HepG2 (cell line): Measurements from ENCODE around the gene CD83. TPM values are rescaled to one million over a fixed set of nuclear protein-coding genes. Genes with fewer than 3 reads are reported as not detected.

ENCODE experiments used
- ATAC-seq: fragments of 200-7000 bp; cut with Tn5 transposase; 3 replicates; pipeline ENCODE4 v1.9.1; 2020; ENCODE audit warnings: mild to moderate bottlenecking, moderate library complexity
- BruUV-seq: library from RNA; stranded (reverse); fragments of 400-500 nt; replicated peaks from 2 replicates; lab custom pipeline; 2021; lab: Mats Ljungman, UMichigan
- CTCF ChIA-PET: fragments of 300-600 bp; formaldehyde crosslinking; extraction: SDS; loops from one replicate; lab custom pipeline; 2021; ENCODE audit warnings: low total read pairs, inconsistent platforms, low intra/inter-chr PET ratio; lab: Yijun Ruan, JAX
- POLR2A ChIA-PET: fragments of 350-600 bp; sonication (Branson Sonifier 250); formaldehyde crosslinking; loops from one replicate; lab custom pipeline; 2020; ENCODE audit warnings: antibody characterized with exemption, inconsistent platforms; lab: Yijun Ruan, JAX
- DNase-seq: peaks from one replicate; pipeline ENCODE4 v3.0.0-alpha.2; 2015; ENCODE audit warnings: low spot score
- FAIRE-seq: peaks from 3 replicates; lab custom pipeline; 2011; peaks lifted over from hg19 to GRCh38; lab: Jason Lieb, UNC
- H2AFZ ChIP-seq: one replicate; pipeline ENCODE4 v1.6.1; 2011; ENCODE audit warnings: low read length, inconsistent platforms
- H3K27ac ChIP-seq: fragments of 300-600 bp; 3 replicates; pipeline ENCODE4 v1.8.0; 2011; ENCODE audit warnings: mixed run types, mild to moderate bottlenecking, mixed read lengths, low read length, inconsistent platforms; ENCODE audit not compliant: insufficient read depth; ENCODE audit errors: extremely low read length
- H3K27me3 ChIP-seq, 2 experiments: fragments of 200-600 bp in 1 of 2; 2 replicates in 1 of 2; 3 replicates in 1 of 2; pipeline versions ENCODE4 v1.6.0 to v1.8.0; 2011; ENCODE audit warnings: low read length in 2 of 2, mild to moderate bottlenecking in 2 of 2, moderate library complexity in 2 of 2, inconsistent platforms in 1 of 2; ENCODE audit not compliant: insufficient read depth in 2 of 2, control insufficient read depth in 1 of 2
- H3K36me3 ChIP-seq, 2 experiments: fragments of 200-600 bp in 1 of 2; replicated peaks in 1 of 2; 2 replicates in 1 of 2; 3 replicates in 1 of 2; pipeline versions ENCODE4 v1.5.1 to v1.8.0; 2011; ENCODE audit warnings: low read length in 2 of 2, inconsistent platforms in 1 of 2; ENCODE audit not compliant: insufficient read depth in 2 of 2, control insufficient read depth in 1 of 2
- H3K4me1 ChIP-seq: 2 replicates; pipeline ENCODE4 v1.5.1; 2012; ENCODE audit warnings: low read length, inconsistent platforms; ENCODE audit not compliant: insufficient read depth
- H3K4me2 ChIP-seq: 2 replicates; pipeline ENCODE4 v1.6.0; 2011; ENCODE audit warnings: low read depth, low read length, inconsistent platforms
- H3K4me3 ChIP-seq, 3 experiments: fragments of 200-600 bp in 1 of 3; sonication (generic), shearing (Covaris generic) in 1 of 3; replicated peaks in 1 of 3; 2 replicates each; pipeline ENCODE4 v1.5.1; 2011 to 2016; ENCODE audit warnings: low read length in 3 of 3, inconsistent platforms in 2 of 3, low read depth in 2 of 3, mild to moderate bottlenecking in 2 of 3, control low read depth in 1 of 3, mixed read lengths in 1 of 3; ENCODE audit not compliant: insufficient read depth in 1 of 3
- H3K79me2 ChIP-seq: one replicate; pipeline ENCODE4 v1.6.1; 2011; ENCODE audit warnings: low read length, inconsistent platforms; ENCODE audit not compliant: insufficient read depth
- H3K9ac ChIP-seq: 2 replicates; pipeline ENCODE4 v1.6.0; 2011; ENCODE audit warnings: mild to moderate bottlenecking, low read depth, low read length, inconsistent platforms; ENCODE audit not compliant: insufficient read depth
- H3K9me3 ChIP-seq: 2 replicates; pipeline ENCODE4 v1.5.1; 2012; ENCODE audit warnings: mild to moderate bottlenecking, low read length
- H4K20me1 ChIP-seq: 2 replicates; pipeline ENCODE4 v1.6.0; 2011; ENCODE audit warnings: inconsistent platforms, mild to moderate bottlenecking, low read length, moderate library complexity; ENCODE audit not compliant: insufficient read depth
- E2F5 ChIP-seq: sonication (generic); formaldehyde crosslinking; conservative IDR thresholded peaks from 2 replicates; pipeline ENCODE4 v1.4.0; 2020; ENCODE audit warnings: missing genetic modification reagents
- FOXA3 ChIP-seq: IDR thresholded peaks from 2 replicates; pipeline ENCODE4 v1.6.1; 2016; ENCODE audit warnings: missing genetic modification reagents, missing compliant biosample characterization
- KLF16 ChIP-seq, 2 experiments: sonication (generic) in 1 of 2; formaldehyde crosslinking in 1 of 2; IDR thresholded peaks; 2 replicates each; pipeline versions ENCODE4 v1.6.1 to v1.8.0; 2016 to 2023; ENCODE audit warnings: missing genetic modification reagents in 2 of 2, missing compliant biosample characterization in 1 of 2
- NFE2 ChIP-seq: sonication (generic); formaldehyde crosslinking; IDR thresholded peaks from 2 replicates; pipeline ENCODE4 v1.4.0; 2020; ENCODE audit warnings: missing genetic modification reagents
- YY1 ChIP-seq: IDR thresholded peaks from 2 replicates; pipeline ENCODE4 v1.6.1; 2011; ENCODE audit warnings: low read length, low read depth, moderate library complexity, mild to moderate bottlenecking; ENCODE audit not compliant: insufficient read depth, insufficient replicate concordance
- ZNF275 ChIP-seq: sonication (generic); formaldehyde crosslinking; IDR thresholded peaks from 2 replicates; pipeline ENCODE4 v1.8.0; 2022; ENCODE audit warnings: missing genetic modification reagents, mild to moderate bottlenecking, inconsistent platforms, borderline replicate concordance
- ZNF296 ChIP-seq: sonication (generic); formaldehyde crosslinking; conservative IDR thresholded peaks from 2 replicates; pipeline ENCODE4 v1.5.0; 2020; ENCODE audit warnings: mild to moderate bottlenecking, missing genetic modification reagents
- ZNF335 ChIP-seq: sonication (generic); formaldehyde crosslinking; IDR thresholded peaks from 2 replicates; pipeline ENCODE4 v1.4.0; 2020; ENCODE audit warnings: missing genetic modification reagents
- WGBS: methylation state at CpG from one replicate; pipeline ENCODE4 v1.1.6; 2017; ENCODE audit warnings: low lambda C conversion rate; 5-methylcytosine and 5-hydroxymethylcytosine counted together
- in situ Hi-C: cut with HindIII; loops from 2 replicates; pipeline ENCODE4 v1.10.0; 2017; ENCODE audit warnings: low pct_unique_long_range_greater_than_20kb; ENCODE audit not compliant: extremely low pct_ligation_motif_present
- intact Hi-C: fragments of 100-400 bp; cut with micrococcal nuclease; formaldehyde crosslinking; loops from one replicate; pipeline ENCODE4 v1.10.0; 2022; ENCODE audit not compliant: unreplicated experiment
- polyA plus RNA-seq, 8 experiments: library from polyadenylated mRNA; depleted of rRNA in 3 of 8; stranded (reverse) in 7 of 8; unstranded in 1 of 8; fragments of >200 nt; fragmentation: Illumina TruSeq in 4 of 8; extraction: Trizol in 4 of 8; gene quantifications; 2 replicates each; pipeline versions ENCODE4 v1.2.1 to v1.2.3, GENCODE V29; 2011 to 2016; ENCODE audit warnings: low read depth in 4 of 8, missing spikeins in 1 of 8, mixed read lengths in 1 of 8; ENCODE audit not compliant: insufficient read depth in 1 of 8
- total RNA-seq, 5 experiments: library from RNA; depleted of rRNA; stranded (reverse); fragments of >200 nt; fragmentation: Illumina TruSeq; extraction: Trizol; gene quantifications; 2 replicates each; pipeline ENCODE4 v1.2.3, GENCODE V29; 2016; ENCODE audit warnings: low read depth in 1 of 5

The CD83 gene
- total and polyA plus RNA-seq, 2 of the 13 experiments (the other 11 are each of a cell fraction or from before 2014, with no cell fraction given), result 0.46 to 2.3 TPM

GRCh38 chr6:14095437-14095836, 22.1 kb upstream of the CD83 start (continued):
- TF ChIP-seq ZNF275 (CRISPR knock-in tag), result no peak
- no peak for TF ChIP-seq NFE2 (CRISPR knock-in tag)

GRCh38 chr6:14100138-14100537, 17.4 kb upstream of the CD83 start:
- BruUV-seq, result no TSS peak
- no peak for ATAC-seq

More at GRCh38 chr6:14100138-14100537, 17.4 kb upstream of the CD83 start:
- Histone ChIP-seq H3K4me1 (no peaks in the 10 kb centered on the region), H3K4me2 (no peak overlapping the region), H3K27ac (no peak overlapping the region), H3K9ac (no peak overlapping the region), H3K9me3 (no peaks in the 10 kb centered on the region), H4K20me1 (no peaks in the 10 kb centered on the region), H3K4me3 (no peak overlapping the region), H3K79me2 (no peaks in the 10 kb centered on the region), H2AFZ (no peak overlapping the region), H3K36me3 (no peaks in the 10 kb centered on the region), H3K27me3 (no peaks in the 10 kb centered on the region; a peak in 1 of 5 replicates)
- DNase-seq, result no peak
- ChIA-PET POLR2A (no interaction called here), CTCF (no interaction called here)
- 80% methylated on average over 3 of the region's 3 CpGs for WGBS
- in situ Hi-C loops, result no loop called here
- TF ChIP-seq YY1 (no peak), FOXA3 (CRISPR knock-in tag) (no peak), KLF16 (CRISPR knock-in tag; IDR thresholded peaks at IDR 0.05) (no peak), ZNF335 (no peak), ZNF296 (CRISPR knock-in tag) (no peak), E2F5 (CRISPR knock-in tag) (no peak)
- intact Hi-C loops, result no loop called here
- FAIRE-seq, result no peak
